WI38 (cell line): ENCODE results near the gene PSMC3.

ENCODE experiments used
- H3K4me3 ChIP-seq: 2 replicates; pipeline ENCODE4 v1.5.1; 2011; ENCODE audit warnings: low read depth, mild to moderate bottlenecking, control low read depth, low read length
- CTCF ChIP-seq: IDR thresholded peaks from 2 replicates; pipeline ENCODE4 v1.5.1; 2012; ENCODE audit warnings: low read depth, mild to moderate bottlenecking, control low read depth, low read length

Gene PSMC3

DNA sequence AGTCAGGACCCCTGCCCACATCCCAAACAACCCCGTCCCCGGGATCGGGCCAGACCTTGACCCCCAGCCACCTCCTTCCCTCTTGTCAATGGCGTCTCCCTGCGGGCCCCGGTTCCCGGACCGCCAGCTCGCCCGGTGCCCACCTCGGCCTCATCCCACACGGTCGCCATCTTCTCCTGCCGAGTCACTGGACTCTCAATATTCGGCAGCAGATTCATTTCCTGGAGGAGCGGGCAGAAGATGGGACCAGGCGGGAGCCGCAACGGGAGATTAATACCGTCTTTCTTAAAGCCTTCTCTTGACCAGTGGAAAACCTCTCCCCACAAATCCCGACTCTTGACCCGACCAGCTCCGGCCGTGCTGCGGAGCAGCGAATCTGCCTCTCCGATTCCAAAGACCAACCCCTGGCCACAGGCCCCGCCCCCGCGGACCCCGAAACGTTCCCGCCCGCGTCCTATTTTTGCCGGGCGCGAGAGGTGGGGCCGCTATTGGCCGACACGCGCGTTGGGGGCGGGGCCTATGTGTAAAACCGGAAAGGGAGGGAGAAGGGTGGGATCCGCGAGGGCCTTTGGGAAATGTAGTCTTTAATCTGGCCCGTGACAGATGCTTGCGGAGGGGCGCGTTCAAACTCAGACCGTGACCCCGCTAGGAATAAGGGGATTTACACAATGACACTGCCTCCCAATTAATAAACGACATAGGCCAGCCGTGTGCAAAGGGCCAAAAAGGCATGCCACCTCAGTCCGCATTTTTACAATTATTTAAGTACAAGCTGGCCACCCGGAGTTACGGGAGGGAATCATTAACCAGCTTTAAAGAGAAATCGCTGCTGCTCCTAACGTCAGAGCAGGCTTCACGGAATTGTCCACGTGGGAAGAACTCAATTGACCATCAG, at the start of gene PSMC3:
Gene PSMC3, minus strand, starts transcription at position 378 of the 895 bp plus-strand sequence. Its CDS starts 160 bp downstream, at position 218.
- H3K4me3 ChIP-seq: peak within 1 kb of the TSS; percentile 88
- no peak for TF ChIP-seq CTCF

GRCh38 chr11:47470671-47471070, 44.4 kb upstream of the PSMC3 start:
- TF ChIP-seq CTCF: no peak
- no peak overlapping the region for H3K4me3 ChIP-seq

GRCh38 chr11:47469361-47470179, 43.3 kb upstream of the PSMC3 start:
- no peak for TF ChIP-seq CTCF
- no peak overlapping the region for H3K4me3 ChIP-seq

- no peak overlapping the region for H3K4me3 ChIP-seq
- no peak for TF ChIP-seq CTCF
Observed at GRCh38 chr11:47468598-47469214, 42.5 kb upstream of the PSMC3 start.

- no peak for TF ChIP-seq CTCF
- H3K4me3 ChIP-seq: no peak overlapping the region
Observed at GRCh38 chr11:47467357-47467756, 41.1 kb upstream of the PSMC3 start.

GRCh38 chr11:47466701-47467250, 40.5 kb upstream of the PSMC3 start:
- H3K4me3 ChIP-seq: no peak overlapping the region
- no peak for TF ChIP-seq CTCF
